Loucy (cell line): Measurements from ENCODE around the gene EXTL2.

ENCODE experiments used
- H2AFZ ChIP-seq: fragments of 200-600 bp; sonication (generic); 2 replicates; pipeline ENCODE4 v1.6.0; 2016; ENCODE audit warnings: antibody characterized with exemption, mild to moderate bottlenecking, low read length, moderate library complexity
- H3F3A ChIP-seq: fragments of 200-600 bp; 2 replicates; pipeline ENCODE4 v1.6.0; 2016; ENCODE audit warnings: antibody characterized with exemption, low read depth, mild to moderate bottlenecking
- H3K27me3 ChIP-seq: fragments of 200-600 bp; sonication (generic); 2 replicates; pipeline ENCODE4 v1.6.1; 2014; ENCODE audit warnings: low read length, mild to moderate bottlenecking; ENCODE audit not compliant: insufficient read depth, poor library complexity, severe bottlenecking
- H3K36me3 ChIP-seq: fragments of 200-600 bp; sonication (generic); 2 replicates; pipeline ENCODE4 v1.6.1; 2016; ENCODE audit warnings: low read length; ENCODE audit not compliant: insufficient read depth
- H3K4me1 ChIP-seq: fragments of 200-600 bp; sonication (generic); 2 replicates; pipeline ENCODE4 v1.5.1; 2014; ENCODE audit warnings: low read length, mild to moderate bottlenecking; ENCODE audit not compliant: insufficient read depth, poor library complexity, severe bottlenecking
- H3K4me2 ChIP-seq: fragments of 200-600 bp; sonication (generic); 2 replicates; pipeline ENCODE4 v1.6.0; 2014; ENCODE audit warnings: antibody characterized with exemption, low read length, low read depth, mild to moderate bottlenecking; ENCODE audit not compliant: poor library complexity, severe bottlenecking
- H3K4me3 ChIP-seq: fragments of 200-600 bp; sonication (generic); 2 replicates; pipeline ENCODE4 v1.5.1; 2014; ENCODE audit warnings: low read length, mild to moderate bottlenecking, mixed read lengths; ENCODE audit not compliant: poor library complexity, severe bottlenecking
- H3K79me2 ChIP-seq: fragments of 200-600 bp; sonication (generic); 2 replicates; pipeline ENCODE4 v1.6.1; 2014; ENCODE audit warnings: low read length; ENCODE audit not compliant: insufficient read depth
- H3K9ac ChIP-seq: fragments of 200-600 bp; sonication (generic); 2 replicates; pipeline ENCODE4 v1.6.0; 2014; ENCODE audit warnings: mild to moderate bottlenecking, low read depth, low read length, moderate library complexity; ENCODE audit not compliant: poor library complexity, severe bottlenecking
- H3K9me2 ChIP-seq: fragments of 200-600 bp; sonication (generic); replicated peaks from 2 replicates; pipeline ENCODE4 v1.6.1; 2016; ENCODE audit warnings: low read depth, low read length, mixed read lengths
- H3K9me3 ChIP-seq: fragments of 200-600 bp; sonication (generic); 2 replicates; pipeline ENCODE4 v1.6.1; 2014; ENCODE audit warnings: mild to moderate bottlenecking, antibody characterized with exemption, low read length, low read depth; ENCODE audit not compliant: insufficient read depth
- H4K20me1 ChIP-seq: fragments of 200-600 bp; sonication (generic); 2 replicates; pipeline ENCODE4 v1.6.0; 2014; ENCODE audit warnings: antibody characterized with exemption, low read length, mild to moderate bottlenecking; ENCODE audit not compliant: insufficient read depth, poor library complexity, severe bottlenecking
- EZH2phosphoT487 ChIP-seq: fragments of 200-600 bp; IDR thresholded peaks from 2 replicates; pipeline ENCODE4 v1.6.1; 2018; ENCODE audit warnings: antibody characterized with exemption, mild to moderate bottlenecking, moderate library complexity, borderline replicate concordance
- TF ChIP-seq, protein P1 (sequence below): fragments of 200-600 bp; sonication (generic); conservative IDR thresholded peaks from 2 replicates; pipeline ENCODE4 v1.5.1; 2014; ENCODE audit warnings: mild to moderate bottlenecking, antibody characterized with exemption, low read length

The EXTL2 gene

DNA sequence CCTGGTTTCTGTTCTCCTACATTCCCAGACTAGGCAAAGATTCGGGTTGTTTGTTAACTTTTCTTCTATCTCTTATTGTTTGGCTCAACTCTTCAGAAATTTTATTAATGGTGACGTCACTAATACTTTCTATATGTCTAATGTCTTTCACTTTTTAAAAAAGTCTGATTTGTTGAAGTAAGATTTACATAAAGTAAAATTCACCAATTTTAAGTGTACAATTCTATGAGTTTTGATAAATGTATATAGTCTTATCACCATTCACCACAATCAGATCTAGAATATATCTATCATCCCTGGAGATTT lies 27.8 kb downstream of the EXTL2 start:
- peaks cover 10% of the 10 kb centered on the region for H3K4me1 ChIP-seq
- H3K9me3 ChIP-seq = no peaks in the 10 kb centered on the region
- H3K4me3 ChIP-seq = no peak overlapping the region
- H2AFZ ChIP-seq = no peak overlapping the region
- H3F3A ChIP-seq = no peaks in the 10 kb centered on the region
- TF ChIP-seq, protein P1, sequence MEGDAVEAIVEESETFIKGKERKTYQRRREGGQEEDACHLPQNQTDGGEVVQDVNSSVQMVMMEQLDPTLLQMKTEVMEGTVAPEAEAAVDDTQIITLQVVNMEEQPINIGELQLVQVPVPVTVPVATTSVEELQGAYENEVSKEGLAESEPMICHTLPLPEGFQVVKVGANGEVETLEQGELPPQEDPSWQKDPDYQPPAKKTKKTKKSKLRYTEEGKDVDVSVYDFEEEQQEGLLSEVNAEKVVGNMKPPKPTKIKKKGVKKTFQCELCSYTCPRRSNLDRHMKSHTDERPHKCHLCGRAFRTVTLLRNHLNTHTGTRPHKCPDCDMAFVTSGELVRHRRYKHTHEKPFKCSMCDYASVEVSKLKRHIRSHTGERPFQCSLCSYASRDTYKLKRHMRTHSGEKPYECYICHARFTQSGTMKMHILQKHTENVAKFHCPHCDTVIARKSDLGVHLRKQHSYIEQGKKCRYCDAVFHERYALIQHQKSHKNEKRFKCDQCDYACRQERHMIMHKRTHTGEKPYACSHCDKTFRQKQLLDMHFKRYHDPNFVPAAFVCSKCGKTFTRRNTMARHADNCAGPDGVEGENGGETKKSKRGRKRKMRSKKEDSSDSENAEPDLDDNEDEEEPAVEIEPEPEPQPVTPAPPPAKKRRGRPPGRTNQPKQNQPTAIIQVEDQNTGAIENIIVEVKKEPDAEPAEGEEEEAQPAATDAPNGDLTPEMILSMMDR = no peak
- no peak for TF ChIP-seq EZH2phosphoT487
- H3K27me3 ChIP-seq = no peaks in the 10 kb centered on the region
- H3K4me2 ChIP-seq = no peak overlapping the region
- no peaks in the 10 kb centered on the region for H3K9me2 ChIP-seq
- no peaks in the 10 kb centered on the region for H4K20me1 ChIP-seq
- H3K9ac ChIP-seq = no peak overlapping the region
- no peaks in the 10 kb centered on the region for H3K79me2 ChIP-seq
- H3K36me3 ChIP-seq = no peaks in the 10 kb centered on the region

GRCh38 chr1:100866041-100866900 lies 28.4 kb downstream of the EXTL2 start:
- Histone ChIP-seq H4K20me1 (no peaks in the 10 kb centered on the region), H3K4me1 (peaks cover 8% of the 10 kb centered on the region), H3K9me2 (no peaks in the 10 kb centered on the region), H3K4me3 (no peak overlapping the region), H3K27me3 (no peaks in the 10 kb centered on the region), H2AFZ (0 out of 2 replicates have a peak overlapping the region, but pooled peaks have one; percentile 16), H3F3A (no peaks in the 10 kb centered on the region), H3K4me2 (no peak overlapping the region), H3K79me2 (no peaks in the 10 kb centered on the region), H3K9ac (no peak overlapping the region), H3K36me3 (no peaks in the 10 kb centered on the region), H3K9me3 (no peaks in the 10 kb centered on the region)
- no peak for TF ChIP-seq EZH2phosphoT487
- TF ChIP-seq, protein P1 = peak; percentile 85

GRCh38 chr1:100862591-100862990 lies 32.1 kb downstream of the EXTL2 start:
- H3K36me3 ChIP-seq = no peaks in the 10 kb centered on the region
- H3K9me2 ChIP-seq = no peaks in the 10 kb centered on the region
- H3K9ac ChIP-seq = no peak overlapping the region
- H3K4me1 ChIP-seq = no peaks in the 10 kb centered on the region
- H3F3A ChIP-seq = no peaks in the 10 kb centered on the region
- no peaks in the 10 kb centered on the region for H3K79me2 ChIP-seq
- no peak overlapping the region for H3K4me2 ChIP-seq
- TF ChIP-seq, protein P1 = no peak
- TF ChIP-seq EZH2phosphoT487 = no peak
- H4K20me1 ChIP-seq = no peaks in the 10 kb centered on the region
- H3K27me3 ChIP-seq = no peaks in the 10 kb centered on the region
- no peaks in the 10 kb centered on the region for H3K9me3 ChIP-seq
- no peak overlapping the region for H2AFZ ChIP-seq
- H3K4me3 ChIP-seq = no peak overlapping the region
